Activated naive CD4-positive, alpha-beta T cell treated with anti-CD3 and anti-CD28 coated beads, Interleukin-2, amount 50 U/mL, for 16 hours (primary cell): ENCODE results near the gene KCNQ2.

Source experiments
- DNase-seq: peaks from one replicate; pipeline ENCODE4 v3.0.0-alpha.2; 2020

Gene KCNQ2

GRCh38 chr20:63432577-63433325 is 39.7 kb downstream of the KCNQ2 start:
- no peak for DNase-seq

- no peak for DNase-seq
These were observed 40.5 kb downstream of the KCNQ2 start for GRCh38 chr20:63431944-63432343.

GRCh38 chr20:63430891-63431290 is 41.6 kb downstream of the KCNQ2 start:
- no peak for DNase-seq

- DNase-seq, result no peak
These were observed 42.5 kb downstream of the KCNQ2 start for GRCh38 chr20:63429992-63430391.

- DNase-seq, result no peak
These were observed 43.4 kb downstream of the KCNQ2 start for GRCh38 chr20:63428906-63429575.

GRCh38 chr20:63427724-63428330 is 44.6 kb downstream of the KCNQ2 start:
- no peak for DNase-seq

- DNase-seq, result no peak
These were observed 45.2 kb downstream of the KCNQ2 start for GRCh38 chr20:63427206-63427605.

- DNase-seq, result no peak
These were observed 46.5 kb downstream of the KCNQ2 start for GRCh38 chr20:63425846-63426485.

GRCh38 chr20:63424613-63425012 is 47.8 kb downstream of the KCNQ2 start:
- no peak for DNase-seq

- no peak for DNase-seq
These were observed 48.7 kb downstream of the KCNQ2 start for GRCh38 chr20:63423751-63424150.

GRCh38 chr20:63422653-63423052 is 49.8 kb downstream of the KCNQ2 start:
- no peak for DNase-seq

GRCh38 chr20:63421913-63422312 is 50.5 kb downstream of the KCNQ2 start:
- DNase-seq, result no peak

- DNase-seq, result no peak
These were observed 51.3 kb downstream of the KCNQ2 start for GRCh38 chr20:63421094-63421692.

GRCh38 chr20:63420359-63421093 is 51.9 kb downstream of the KCNQ2 start:
- no peak for DNase-seq

- no peak for DNase-seq
These were observed 53.2 kb downstream of the KCNQ2 start for GRCh38 chr20:63419299-63419698.

GRCh38 chr20:63418617-63419016 is 53.8 kb downstream of the KCNQ2 start:
- DNase-seq, result no peak

GRCh38 chr20:63417738-63418120 is 54.7 kb downstream of the KCNQ2 start:
- DNase-seq, result no peak

GRCh38 chr20:63417097-63417737 is 55.2 kb downstream of the KCNQ2 start:
- DNase-seq, result no peak

- DNase-seq, result no peak
These were observed 55.8 kb downstream of the KCNQ2 start for GRCh38 chr20:63416631-63417030.

GRCh38 chr20:63415647-63416391 is 56.6 kb downstream of the KCNQ2 start:
- DNase-seq, result no peak

GRCh38 chr20:63414720-63415430 is 57.6 kb downstream of the KCNQ2 start:
- no peak for DNase-seq
